Right lobe of liver (tissue), 6 donors: Measurements from ENCODE around the gene LHFPL6. TPM values are rescaled to one million over a fixed set of nuclear protein-coding genes. Genes with fewer than 3 reads are reported as not detected.

Experiments used
- ATAC-seq, 4 donors: fragments of 200-7000 bp; cut with Tn5 transposase; one replicate each; pipeline ENCODE4 v1.9.1; 2020; ENCODE audit warnings: mild to moderate bottlenecking in 4 of 4, moderate library complexity in 4 of 4
- DNase-seq, 3 donors: peaks; one replicate each; pipeline ENCODE4 v3.0.0-alpha.2; 2020
- H3K27ac ChIP-seq, 3 donors: fragments of 200-600 bp; one replicate each; pipeline ENCODE4 v1.8.0; 2022
- H3K27me3 ChIP-seq, 2 donors: fragments of 200-600 bp; one replicate each; pipeline ENCODE4 v1.8.0; 2022
- H3K36me3 ChIP-seq, 4 donors: fragments of 200-600 bp; sonication (generic) in 1 of 4; one replicate each; pipeline versions ENCODE4 v1.5.1 to v1.8.0; 2017 to 2022; ENCODE audit warnings: control low read depth in 1 of 4
- H3K4me1 ChIP-seq, 4 donors: fragments of 200-600 bp; sonication (generic) in 1 of 4; one replicate each; pipeline versions ENCODE4 v1.5.1 to v1.8.0; 2017 to 2022; ENCODE audit warnings: control low read depth in 1 of 4
- H3K4me3 ChIP-seq, 3 donors: fragments of 200-600 bp; one replicate each; pipeline ENCODE4 v1.8.0; 2022
- H3K9me3 ChIP-seq, 4 donors: fragments of 200-600 bp; sonication (generic) in 1 of 4; one replicate each; pipeline versions ENCODE4 v1.5.1 to v1.8.0; 2017 to 2022; ENCODE audit warnings: control low read depth in 1 of 4
- POLR2A ChIP-seq: fragments of 450-650 bp; IDR thresholded peaks from one replicate; pipeline ENCODE4 v1.6.1; 2017; ENCODE audit warnings: antibody characterized with exemption, mild to moderate bottlenecking
- WGBS: methylation state at CpG from one replicate; pipeline ENCODE4 v1.1.6; 2018; ENCODE audit warnings: low coverage, low lambda C conversion rate; ENCODE audit not compliant: insufficient coverage; ENCODE audit errors: missing lambda C conversion rate; 5-methylcytosine and 5-hydroxymethylcytosine counted together
- intact Hi-C, 2 donors: fragments of 100-400 bp; cut with DNase I; formaldehyde crosslinking; loops; one replicate each; pipeline versions ENCODE4 v1.11.2 to v1.14.1; 2022
- total RNA-seq, 6 experiments: library from RNA; depleted of rRNA in 2 of 6; stranded (reverse); fragments of >200 nt in 2 of 6; fragmentation: NEBNext Ultra II Directional in 3 of 6; extraction: Animal tissue kit (Norgen Biotek cat#: 25700) in 3 of 6; gene quantifications; one replicate each; pipeline versions ENCODE4 v1.1.0 to v1.2.4, GENCODE V29; 2016 to 2023
- TF ChIP-seq, protein P1 (sequence below), 4 donors: fragments of 200-600 bp in 3 of 4; fragments of 450-650 bp in 1 of 4; IDR thresholded peaks; one replicate each; pipeline versions ENCODE4 v1.5.1 to v1.8.0; 2016 to 2022; ENCODE audit warnings: antibody characterized with exemption in 4 of 4, mild to moderate bottlenecking in 2 of 4
- donor health status: DM: no; HTN: yes; CAD: no.
- donor health status: DM: no; HTN: no; CAD: no.
- donor health status: DM: no; HTN: no; CAD: no.
- donor health status: DM: no; HTN: yes; CAD: no.
- donor health status: DM: no; HTN: yes; CAD: no.

Gene LHFPL6
- total RNA-seq, 6 experiments from 2014 or later = 3.0 to 8.4 (median 4.6) TPM

DNA sequence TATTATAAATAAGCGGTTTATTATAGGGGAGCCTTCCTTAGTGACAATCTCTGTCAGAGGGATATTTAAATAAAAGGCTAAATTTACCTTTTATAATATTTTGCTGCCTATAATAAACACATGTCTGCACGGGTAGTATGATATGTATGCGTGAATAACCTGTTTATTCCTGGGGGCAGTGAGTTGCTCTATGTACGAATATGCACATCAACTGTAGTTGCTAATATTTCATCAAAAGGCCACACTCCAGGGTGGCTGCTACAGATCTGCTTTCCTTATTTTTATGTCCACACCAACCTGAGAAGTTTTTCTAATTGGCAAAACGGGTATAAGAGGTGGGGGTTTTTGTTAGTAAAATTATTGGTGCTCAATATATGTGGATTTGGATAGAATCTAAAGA is 192.0 kb downstream of the LHFPL6 start:
- H3K9me3 ChIP-seq = no peaks in the 10 kb centered on the region
- H3K27ac ChIP-seq = no peak overlapping the region
- ATAC-seq = no peak
- no peaks in the 10 kb centered on the region for H3K4me1 ChIP-seq
- TF ChIP-seq, protein P1, sequence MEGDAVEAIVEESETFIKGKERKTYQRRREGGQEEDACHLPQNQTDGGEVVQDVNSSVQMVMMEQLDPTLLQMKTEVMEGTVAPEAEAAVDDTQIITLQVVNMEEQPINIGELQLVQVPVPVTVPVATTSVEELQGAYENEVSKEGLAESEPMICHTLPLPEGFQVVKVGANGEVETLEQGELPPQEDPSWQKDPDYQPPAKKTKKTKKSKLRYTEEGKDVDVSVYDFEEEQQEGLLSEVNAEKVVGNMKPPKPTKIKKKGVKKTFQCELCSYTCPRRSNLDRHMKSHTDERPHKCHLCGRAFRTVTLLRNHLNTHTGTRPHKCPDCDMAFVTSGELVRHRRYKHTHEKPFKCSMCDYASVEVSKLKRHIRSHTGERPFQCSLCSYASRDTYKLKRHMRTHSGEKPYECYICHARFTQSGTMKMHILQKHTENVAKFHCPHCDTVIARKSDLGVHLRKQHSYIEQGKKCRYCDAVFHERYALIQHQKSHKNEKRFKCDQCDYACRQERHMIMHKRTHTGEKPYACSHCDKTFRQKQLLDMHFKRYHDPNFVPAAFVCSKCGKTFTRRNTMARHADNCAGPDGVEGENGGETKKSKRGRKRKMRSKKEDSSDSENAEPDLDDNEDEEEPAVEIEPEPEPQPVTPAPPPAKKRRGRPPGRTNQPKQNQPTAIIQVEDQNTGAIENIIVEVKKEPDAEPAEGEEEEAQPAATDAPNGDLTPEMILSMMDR (IDR thresholded peaks at IDR 0.05) = no peak
- no peak for TF ChIP-seq POLR2A
- 58% methylated on average over 5 of the region's 5 CpGs for WGBS
- H3K36me3 ChIP-seq = no peaks in the 10 kb centered on the region
- intact Hi-C loops = no loop called here
- no peak for DNase-seq
- no peak overlapping the region for H3K4me3 ChIP-seq
- H3K27me3 ChIP-seq = no peaks in the 10 kb centered on the region

DNA sequence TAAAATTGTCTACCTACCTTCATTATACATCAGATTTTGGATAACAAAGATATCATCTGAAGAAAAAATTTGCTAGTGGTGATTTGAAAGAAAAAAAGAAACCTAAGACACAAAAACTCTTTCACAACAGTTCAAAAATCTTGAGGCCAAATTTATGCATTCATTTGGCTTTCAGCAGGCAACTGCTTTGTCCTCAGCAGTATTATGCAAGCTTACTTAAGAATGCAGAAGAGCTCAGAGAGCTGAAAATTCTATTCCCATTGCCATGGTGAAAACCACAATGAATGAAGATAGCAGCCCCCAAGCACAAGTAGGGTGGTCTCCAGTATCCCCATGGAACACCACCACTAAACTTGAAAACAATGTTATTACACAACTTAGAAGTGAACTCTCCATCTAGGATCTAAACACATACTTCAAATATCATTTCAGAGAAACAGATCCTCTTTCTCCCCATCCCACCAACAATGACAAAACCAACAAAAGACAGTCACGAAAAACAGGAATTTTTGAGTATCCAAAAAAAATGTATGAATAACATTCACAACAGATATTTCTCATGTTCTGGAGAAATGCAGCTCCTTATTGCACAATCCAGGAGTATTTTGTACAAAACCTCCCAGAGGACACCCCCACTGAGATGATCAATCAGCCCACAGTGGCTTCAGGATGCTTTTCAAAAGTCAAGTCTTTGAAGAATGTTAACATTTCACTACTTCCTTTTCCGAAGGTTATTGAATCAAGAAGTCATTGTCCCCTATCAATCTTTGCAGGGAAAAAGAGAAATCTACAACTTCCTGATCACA is 192.7 kb downstream of the LHFPL6 start:
- ATAC-seq (no peak), DNase-seq (no peak)
- Histone ChIP-seq H3K36me3 (no peaks in the 10 kb centered on the region), H3K4me3 (no peak overlapping the region), H3K27me3 (no peaks in the 10 kb centered on the region), H3K9me3 (no peaks in the 10 kb centered on the region), H3K27ac (no peak overlapping the region), H3K4me1 (no peaks in the 10 kb centered on the region)
- WGBS = 19% methylated on average over 2 of the region's 2 CpGs
- intact Hi-C loops = no loop called here
- no peak for TF ChIP-seq POLR2A
- TF ChIP-seq, protein P1 (IDR thresholded peaks at IDR 0.05) = no peak

DNA sequence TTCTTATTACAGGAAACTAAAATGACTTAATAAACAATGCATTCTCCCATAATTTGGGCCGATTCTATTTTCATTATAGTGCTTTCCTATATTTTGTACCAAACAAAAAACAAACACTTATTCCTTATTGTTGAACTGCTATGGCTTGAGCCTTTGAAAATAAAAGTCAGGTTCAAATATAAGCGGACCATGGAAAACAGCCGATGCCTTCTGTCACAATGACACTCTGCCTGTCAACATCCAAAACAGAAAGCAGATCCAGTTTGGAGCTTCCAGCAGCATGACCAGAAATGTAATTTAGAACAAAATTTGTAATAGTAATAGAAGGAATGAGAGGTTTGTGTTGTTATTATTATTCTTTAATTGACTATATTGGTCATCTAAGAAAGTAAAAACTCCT is 194.5 kb downstream of the LHFPL6 start:
- TF ChIP-seq, protein P1 (IDR thresholded peaks at IDR 0.05) = no peak
- no peak for TF ChIP-seq POLR2A
- no peak for ATAC-seq
- Histone ChIP-seq H3K4me3 (no peak overlapping the region), H3K4me1 (no peaks in the 10 kb centered on the region), H3K27ac (no peak overlapping the region), H3K36me3 (no peaks in the 10 kb centered on the region), H3K9me3 (no peaks in the 10 kb centered on the region), H3K27me3 (no peaks in the 10 kb centered on the region)
- WGBS = 53% methylated on average over 3 of the region's 3 CpGs
- DNase-seq = no peak
- intact Hi-C loops = no loop called here

DNA sequence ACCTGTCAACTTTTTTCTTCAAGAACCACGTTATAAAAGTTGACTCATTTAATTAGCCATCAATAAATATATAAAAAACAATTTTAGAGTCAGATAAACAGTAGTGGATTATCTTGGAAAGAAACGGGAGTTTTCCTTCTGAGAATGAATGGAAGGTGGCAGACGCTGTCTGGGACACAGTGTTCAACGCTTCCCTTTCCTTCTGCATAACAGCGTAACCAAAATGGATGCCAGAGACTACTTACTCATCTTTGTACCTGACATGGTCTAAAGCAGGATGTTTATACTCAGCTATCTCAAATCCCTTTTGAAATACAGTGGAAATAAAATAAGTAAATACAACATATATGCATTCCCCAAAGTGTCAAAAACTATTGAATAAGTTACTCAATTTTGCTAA is 195.2 kb downstream of the LHFPL6 start:
- intact Hi-C loops = no loop called here
- Histone ChIP-seq H3K9me3 (no peaks in the 10 kb centered on the region), H3K27ac (no peak overlapping the region), H3K36me3 (no peaks in the 10 kb centered on the region), H3K4me1 (no peaks in the 10 kb centered on the region), H3K27me3 (no peaks in the 10 kb centered on the region), H3K4me3 (no peak overlapping the region)
- no peak for ATAC-seq
- WGBS = 57% methylated on average over 5 of the region's 5 CpGs
- TF ChIP-seq, protein P1 (IDR thresholded peaks at IDR 0.05) = no peak
- TF ChIP-seq POLR2A = no peak
- no peak for DNase-seq
